Measurements from ENCODE around the gene RB1.

DNA sequence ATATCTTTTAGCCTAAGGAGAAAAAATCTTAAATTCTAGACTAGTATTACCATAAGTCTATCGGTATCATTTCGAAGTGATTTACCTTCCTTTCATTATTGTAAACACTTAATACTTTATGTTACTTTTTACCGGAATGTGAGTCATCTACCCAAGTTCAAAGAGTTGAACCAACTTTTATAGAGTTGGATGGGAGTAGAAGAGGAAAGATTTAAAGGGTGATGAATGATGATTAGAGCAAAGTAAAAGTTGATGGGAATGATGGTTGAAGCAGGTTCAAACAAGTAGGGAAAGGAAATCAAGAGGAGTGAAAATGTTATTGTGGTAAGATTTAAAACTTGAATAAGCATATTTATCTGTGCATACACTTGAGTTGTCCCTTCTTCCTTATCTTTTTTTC, 120.7 kb downstream of the RB1 start:
- TF ChIP-seq POLR2AphosphoS5 (IDR thresholded peaks at IDR 0.05; ENCODE audit: low read depth, low read length) = no peak
- no peak for TF ChIP-seq TAF1 (IDR thresholded peaks at IDR 0.05; ENCODE audit: borderline replicate concordance, low read depth, low read length)
- no peak for TF ChIP-seq POLR2A (IDR thresholded peaks at IDR 0.05; ENCODE audit: low read depth, low read length)

Data from GM12892 (cell line).